Measurements from ENCODE around the gene IRF5. TPM values are rescaled to one million over a fixed set of nuclear protein-coding genes. Genes with fewer than 3 reads are reported as not detected.
"Not testable (repeated sequence)": the region's sequence is repeated elsewhere in the genome, so short reads cannot be mapped to it uniquely, and the experiment has no call there.

IRF5 gene
- total RNA-seq, 1 donor from 2014 or later, result 3.9 TPM

GRCh38 chr7:128940494-128941322 is 3.0 kb downstream of the IRF5 start:
- Mint-ChIP-seq H3K9me3 (ENCODE audit: unreplicated experiment) (no peaks in the 10 kb centered on the region), H3K4me1 (ENCODE audit: unreplicated experiment) (peaks cover 14% of the 10 kb centered on the region), H3K27ac (ENCODE audit: unreplicated experiment) (no peak overlapping the region), H3K4me3 (ENCODE audit: unreplicated experiment) (no peak overlapping the region), H3K36me3 (ENCODE audit: low read depth, unreplicated experiment) (peaks cover 5% of the 10 kb centered on the region), H3K27me3 (ENCODE audit: unreplicated experiment) (peaks cover 12% of the 10 kb centered on the region)
- DNase-seq (ENCODE audit: low spot score), result no peak
- TF ChIP-seq, protein P1, sequence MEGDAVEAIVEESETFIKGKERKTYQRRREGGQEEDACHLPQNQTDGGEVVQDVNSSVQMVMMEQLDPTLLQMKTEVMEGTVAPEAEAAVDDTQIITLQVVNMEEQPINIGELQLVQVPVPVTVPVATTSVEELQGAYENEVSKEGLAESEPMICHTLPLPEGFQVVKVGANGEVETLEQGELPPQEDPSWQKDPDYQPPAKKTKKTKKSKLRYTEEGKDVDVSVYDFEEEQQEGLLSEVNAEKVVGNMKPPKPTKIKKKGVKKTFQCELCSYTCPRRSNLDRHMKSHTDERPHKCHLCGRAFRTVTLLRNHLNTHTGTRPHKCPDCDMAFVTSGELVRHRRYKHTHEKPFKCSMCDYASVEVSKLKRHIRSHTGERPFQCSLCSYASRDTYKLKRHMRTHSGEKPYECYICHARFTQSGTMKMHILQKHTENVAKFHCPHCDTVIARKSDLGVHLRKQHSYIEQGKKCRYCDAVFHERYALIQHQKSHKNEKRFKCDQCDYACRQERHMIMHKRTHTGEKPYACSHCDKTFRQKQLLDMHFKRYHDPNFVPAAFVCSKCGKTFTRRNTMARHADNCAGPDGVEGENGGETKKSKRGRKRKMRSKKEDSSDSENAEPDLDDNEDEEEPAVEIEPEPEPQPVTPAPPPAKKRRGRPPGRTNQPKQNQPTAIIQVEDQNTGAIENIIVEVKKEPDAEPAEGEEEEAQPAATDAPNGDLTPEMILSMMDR (IDR thresholded peaks at IDR 0.05; ENCODE audit: unreplicated experiment), result no peak

DNA sequence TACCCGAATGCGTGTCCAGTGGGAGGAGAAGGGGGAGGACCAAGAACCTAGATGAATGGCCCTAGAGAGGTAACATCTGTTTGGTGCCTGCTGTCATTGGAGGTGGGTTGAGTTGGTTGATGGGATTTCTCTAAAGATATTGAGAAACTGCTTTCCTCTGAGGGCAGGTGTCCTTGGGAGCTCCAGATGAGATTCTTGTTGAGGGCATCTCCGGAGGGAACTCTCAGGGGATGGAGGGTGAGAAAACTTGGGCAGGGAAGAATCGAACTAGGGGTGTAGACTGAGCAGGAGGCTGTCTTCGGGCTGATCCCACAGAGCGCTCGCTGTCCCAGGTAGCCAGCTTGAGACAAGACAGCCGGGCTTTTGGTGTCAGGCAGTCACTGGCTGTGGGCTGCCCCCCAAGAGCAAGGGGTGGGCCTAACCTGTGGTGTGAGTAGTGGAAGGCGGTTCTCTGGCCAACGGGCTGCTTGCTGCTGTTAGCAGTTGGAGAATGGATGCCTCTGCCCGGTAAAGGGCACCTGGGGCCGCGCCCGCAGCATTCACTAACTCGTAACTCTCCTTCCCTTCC is 3.7 kb downstream of the IRF5 start:
- no peak overlapping the region for H3K27ac Mint-ChIP-seq (ENCODE audit: unreplicated experiment)
- H3K27me3 Mint-ChIP-seq (ENCODE audit: unreplicated experiment), result peaks cover 12% of the 10 kb centered on the region
- no peak for DNase-seq (ENCODE audit: low spot score)
- H3K4me1 Mint-ChIP-seq (ENCODE audit: unreplicated experiment), result peaks cover 14% of the 10 kb centered on the region
- H3K4me3 Mint-ChIP-seq (ENCODE audit: unreplicated experiment), result no peak overlapping the region
- TF ChIP-seq, protein P1 (IDR thresholded peaks at IDR 0.05; ENCODE audit: unreplicated experiment), result no peak
- H3K36me3 Mint-ChIP-seq (ENCODE audit: low read depth, unreplicated experiment), result peaks cover 5% of the 10 kb centered on the region
- H3K9me3 Mint-ChIP-seq (ENCODE audit: unreplicated experiment), result no peaks in the 10 kb centered on the region

DNA sequence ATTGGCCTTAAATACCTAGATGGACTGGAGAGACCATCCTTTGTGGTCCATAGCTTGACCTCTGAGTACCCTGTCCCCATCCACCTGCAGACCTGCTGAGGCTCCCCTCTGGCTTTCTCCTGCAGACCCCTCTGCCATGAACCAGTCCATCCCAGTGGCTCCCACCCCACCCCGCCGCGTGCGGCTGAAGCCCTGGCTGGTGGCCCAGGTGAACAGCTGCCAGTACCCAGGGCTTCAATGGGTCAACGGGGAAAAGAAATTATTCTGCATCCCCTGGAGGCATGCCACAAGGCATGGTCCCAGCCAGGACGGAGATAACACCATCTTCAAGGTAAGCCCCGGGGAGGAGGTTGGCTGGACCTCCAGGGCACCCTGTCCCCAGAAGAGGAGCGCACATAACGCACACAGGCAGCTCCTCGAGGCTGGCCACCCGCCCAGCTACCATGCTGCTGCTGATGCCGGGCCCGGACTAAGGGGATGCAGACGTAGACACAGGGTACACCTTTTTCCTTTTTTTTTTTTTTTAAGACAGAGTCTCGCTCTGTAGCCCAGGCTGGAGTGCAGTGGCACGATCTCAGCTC is 4.3 kb downstream of the IRF5 start:
- TF ChIP-seq, protein P1 (IDR thresholded peaks at IDR 0.05; ENCODE audit: unreplicated experiment), result no peak
- H3K27me3 Mint-ChIP-seq (ENCODE audit: unreplicated experiment), result peaks cover 11% of the 10 kb centered on the region
- H3K4me1 Mint-ChIP-seq (ENCODE audit: unreplicated experiment), result peaks cover 14% of the 10 kb centered on the region
- peaks cover 3% of the 10 kb centered on the region for H3K36me3 Mint-ChIP-seq (ENCODE audit: low read depth, unreplicated experiment)
- no peak overlapping the region for H3K27ac Mint-ChIP-seq (ENCODE audit: unreplicated experiment)
- DNase-seq (ENCODE audit: low spot score), result no peak
- no peaks in the 10 kb centered on the region for H3K9me3 Mint-ChIP-seq (ENCODE audit: unreplicated experiment)
- no peak overlapping the region for H3K4me3 Mint-ChIP-seq (ENCODE audit: unreplicated experiment)

GRCh38 chr7:128943251-128943650 is 5.5 kb downstream of the IRF5 start:
- DNase-seq (ENCODE audit: low spot score); H3K4me3 Mint-ChIP-seq (ENCODE audit: unreplicated experiment); H3K36me3 Mint-ChIP-seq (ENCODE audit: low read depth, unreplicated experiment); H3K27ac Mint-ChIP-seq (ENCODE audit: unreplicated experiment); H3K9me3 Mint-ChIP-seq (ENCODE audit: unreplicated experiment); H3K27me3 Mint-ChIP-seq (ENCODE audit: unreplicated experiment): not testable (repeated sequence)
- H3K4me1 Mint-ChIP-seq (ENCODE audit: unreplicated experiment), result peaks cover 12% of the 10 kb centered on the region

DNA sequence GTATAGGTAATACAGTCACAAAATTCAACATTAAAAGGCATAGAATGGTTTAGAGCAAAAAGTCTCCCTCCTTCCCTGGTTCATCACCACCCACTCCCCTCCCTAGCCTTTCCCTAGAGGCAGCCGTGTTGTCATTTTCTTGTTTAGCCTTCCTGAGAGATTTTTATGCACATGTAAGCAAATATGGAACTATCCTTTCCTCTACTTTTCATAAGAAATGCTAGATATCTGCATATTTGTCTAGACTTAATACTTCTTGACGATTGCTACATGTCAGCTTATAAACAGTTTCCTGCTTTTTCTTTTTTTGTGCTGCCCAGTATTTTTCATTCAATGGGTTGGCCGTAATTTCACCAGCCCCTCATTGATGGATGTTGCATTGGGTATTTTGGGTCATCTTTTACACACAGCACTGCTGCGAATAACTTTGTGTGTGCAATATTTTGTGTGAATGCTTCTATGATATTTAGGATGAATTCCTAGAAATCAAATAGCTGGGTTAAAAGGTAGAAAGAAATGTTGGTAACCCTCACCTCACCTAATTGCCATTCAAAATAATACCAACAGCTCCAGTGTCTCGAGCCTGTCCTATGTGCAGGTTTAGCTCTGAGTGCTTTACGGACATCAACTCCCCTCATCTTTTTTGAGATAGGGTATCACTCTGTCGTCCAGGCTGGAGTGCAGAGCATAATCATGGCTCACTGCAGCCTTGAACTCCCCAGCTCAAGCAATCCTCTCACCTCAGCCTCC is 6.9 kb downstream of the IRF5 start:
- no peak overlapping the region for H3K27ac Mint-ChIP-seq (ENCODE audit: unreplicated experiment)
- H3K27me3 Mint-ChIP-seq (ENCODE audit: unreplicated experiment), result peaks cover 5% of the 10 kb centered on the region
- H3K9me3 Mint-ChIP-seq (ENCODE audit: unreplicated experiment), result no peaks in the 10 kb centered on the region
- TF ChIP-seq, protein P1 (IDR thresholded peaks at IDR 0.05; ENCODE audit: unreplicated experiment), result no peak
- no peak for DNase-seq (ENCODE audit: low spot score)
- H3K36me3 Mint-ChIP-seq (ENCODE audit: low read depth, unreplicated experiment), result peaks cover 3% of the 10 kb centered on the region
- no peak overlapping the region for H3K4me3 Mint-ChIP-seq (ENCODE audit: unreplicated experiment)
- peaks cover 9% of the 10 kb centered on the region for H3K4me1 Mint-ChIP-seq (ENCODE audit: unreplicated experiment)

Data from endothelial cell (in vitro differentiated cells).